GM19239 (cell line): ENCODE results near the gene NEIL1.
"Not testable (repeated sequence)": the region's sequence is repeated elsewhere in the genome, so short reads cannot be mapped to it uniquely, and the experiment has no call there.

ENCODE experiments used
- DNase-seq: peaks from one replicate; pipeline ENCODE4 v3.0.0; 2011; ENCODE audit warnings: low spot score; ENCODE audit not compliant: insufficient read length
- FAIRE-seq: peaks from 2 replicates; lab custom pipeline; 2011; peaks lifted over from hg19 to GRCh38; lab: Jason Lieb, UNC

The NEIL1 gene

GRCh38 chr15:75332093-75332492, 14.7 kb upstream of the NEIL1 start:
- FAIRE-seq, DNase-seq: not testable (repeated sequence)

GRCh38 chr15:75333654-75334419, 13.0 kb upstream of the NEIL1 start:
- not testable (repeated sequence) for DNase-seq, FAIRE-seq

- DNase-seq (no peak), FAIRE-seq (peak; percentile 66)
Measured at GRCh38 chr15:75335313-75335704, 11.5 kb upstream of the NEIL1 start.

DNA sequence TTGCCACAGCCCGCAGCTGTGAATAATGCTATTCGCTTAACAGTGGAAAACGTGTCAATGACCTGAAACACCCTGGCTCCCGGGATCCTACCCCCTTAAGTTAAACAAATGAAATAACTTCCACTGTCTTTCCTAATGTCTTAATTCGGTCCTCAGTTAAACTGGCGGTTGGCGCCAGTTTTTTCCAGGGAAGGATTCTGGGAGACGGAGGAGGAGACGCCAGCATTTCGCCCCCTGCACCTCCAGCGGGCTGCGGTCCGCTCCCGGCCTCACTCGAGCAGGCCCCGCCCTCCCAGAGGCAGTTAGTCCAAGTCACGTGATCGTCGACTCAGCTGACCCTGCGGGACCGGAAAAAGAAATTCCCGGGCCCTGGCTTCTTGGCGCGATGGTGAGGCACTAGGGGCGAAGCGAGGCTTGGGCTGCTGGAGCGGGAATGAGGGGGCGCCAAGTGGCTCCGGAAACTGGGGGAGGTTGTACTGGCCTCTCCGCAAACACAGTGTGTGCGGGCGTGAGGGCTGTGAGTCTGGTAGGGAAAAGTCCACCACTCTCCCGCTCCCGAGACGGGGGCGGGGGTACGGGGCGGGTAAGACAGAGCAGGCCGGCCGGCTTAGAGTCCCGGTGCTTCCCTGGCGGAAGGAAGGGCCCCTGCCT, 11.0 kb upstream of the NEIL1 start, which contains the start of gene COMMD4:
COMMD4 (plus strand) TSS at position 359 of the 651 bp plus-strand sequence; CDS start at position 386, 27 bp downstream.
- DNase-seq, result no peak
- peak; percentile 88 for FAIRE-seq

- no peak for FAIRE-seq
Measured at GRCh38 chr15:75338661-75339240, 8.1 kb upstream of the NEIL1 start.

GRCh38 chr15:75339531-75340240, 7.2 kb upstream of the NEIL1 start:
- FAIRE-seq (no peak), DNase-seq (no peak)

More at GRCh38 chr15:75338661-75339240, 8.1 kb upstream of the NEIL1 start:
- DNase-seq, result no peak

DNA sequence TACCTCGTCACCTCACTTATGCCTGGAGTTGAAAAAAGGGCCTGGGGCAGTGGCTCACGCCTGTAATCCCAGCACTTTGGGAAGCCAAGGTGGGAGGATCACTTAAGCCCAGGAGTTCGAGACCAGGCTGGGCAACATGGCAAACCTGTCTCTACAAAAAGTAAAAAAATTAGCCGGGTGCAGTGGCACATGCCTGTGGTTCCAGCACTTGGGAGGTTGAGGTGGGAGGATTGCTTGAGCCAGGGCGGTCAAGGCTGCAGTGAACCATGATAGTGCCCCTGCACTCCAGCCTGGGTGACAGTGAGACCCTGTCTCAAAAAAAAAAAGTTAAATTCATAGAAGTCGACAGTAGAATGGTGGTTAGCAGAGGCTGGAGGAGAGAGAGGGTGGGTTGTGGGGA, 4.6 kb upstream of the NEIL1 start:
- DNase-seq (no peak), FAIRE-seq (no peak)

DNA sequence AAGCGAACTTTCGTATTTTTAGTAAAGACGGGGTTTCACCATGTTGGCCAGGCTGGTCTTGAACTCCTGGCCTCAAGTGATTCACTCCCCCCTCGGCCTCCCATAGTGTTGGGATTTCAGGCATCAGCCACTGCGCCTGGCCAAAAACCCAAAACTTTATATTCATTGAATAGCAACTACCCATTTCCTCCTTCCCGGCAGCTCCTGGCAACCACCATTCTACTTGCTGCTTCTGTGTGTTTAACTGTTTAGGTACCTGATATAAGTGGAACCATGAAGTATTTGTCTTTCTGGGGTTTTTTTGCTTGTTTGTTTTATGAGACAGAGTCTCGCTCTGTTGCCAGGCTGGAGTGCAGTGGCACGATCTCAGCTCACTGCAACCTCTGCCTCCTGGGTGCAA, 2.9 kb upstream of the NEIL1 start:
- FAIRE-seq, result not testable (repeated sequence)

DNA sequence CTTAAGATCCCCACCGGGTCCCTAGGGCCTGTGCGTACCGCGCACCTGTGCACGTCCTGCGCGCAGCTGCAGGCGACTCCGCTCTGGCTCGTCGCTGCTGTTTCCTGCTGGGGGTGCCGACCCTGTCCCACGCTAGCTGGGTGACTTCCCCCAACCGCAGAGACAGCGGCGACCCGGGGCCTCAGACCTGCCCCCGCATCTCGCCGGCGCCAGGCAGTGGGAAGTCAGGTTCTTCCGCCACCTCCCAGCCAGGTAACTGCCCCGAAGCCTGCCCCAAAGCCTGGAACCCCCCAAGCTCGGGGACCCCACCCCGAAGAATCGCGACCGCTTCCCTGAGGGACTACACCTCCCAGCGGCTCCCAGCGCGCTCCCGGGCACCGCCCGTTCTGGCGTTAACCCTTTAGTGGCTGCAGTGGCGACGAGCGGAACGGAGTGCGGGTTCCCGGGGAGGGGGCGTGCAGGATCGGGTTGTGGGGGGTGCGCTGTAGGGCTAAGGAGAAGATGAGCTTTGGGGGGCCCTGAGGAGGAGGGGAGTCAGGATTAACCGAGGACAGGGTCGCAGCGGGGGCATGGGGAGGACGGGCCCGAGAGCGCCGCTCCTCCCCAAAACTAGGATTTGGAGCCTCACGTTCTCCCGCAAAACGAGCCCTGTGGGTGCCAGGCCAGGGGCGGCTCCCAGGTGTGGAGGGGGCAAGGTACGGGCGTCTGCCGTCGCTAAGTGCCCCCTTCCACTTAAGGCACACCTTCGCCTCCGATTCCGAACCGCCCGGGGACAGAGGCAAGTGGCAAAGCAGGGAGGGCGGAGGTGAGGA, 589 bp downstream of the NEIL1 start:
- DNase-seq (no peak), FAIRE-seq (peak; percentile 56)

More for the DNA sequence above, 2.9 kb upstream of the NEIL1 start:
- not testable (repeated sequence) for DNase-seq

DNA sequence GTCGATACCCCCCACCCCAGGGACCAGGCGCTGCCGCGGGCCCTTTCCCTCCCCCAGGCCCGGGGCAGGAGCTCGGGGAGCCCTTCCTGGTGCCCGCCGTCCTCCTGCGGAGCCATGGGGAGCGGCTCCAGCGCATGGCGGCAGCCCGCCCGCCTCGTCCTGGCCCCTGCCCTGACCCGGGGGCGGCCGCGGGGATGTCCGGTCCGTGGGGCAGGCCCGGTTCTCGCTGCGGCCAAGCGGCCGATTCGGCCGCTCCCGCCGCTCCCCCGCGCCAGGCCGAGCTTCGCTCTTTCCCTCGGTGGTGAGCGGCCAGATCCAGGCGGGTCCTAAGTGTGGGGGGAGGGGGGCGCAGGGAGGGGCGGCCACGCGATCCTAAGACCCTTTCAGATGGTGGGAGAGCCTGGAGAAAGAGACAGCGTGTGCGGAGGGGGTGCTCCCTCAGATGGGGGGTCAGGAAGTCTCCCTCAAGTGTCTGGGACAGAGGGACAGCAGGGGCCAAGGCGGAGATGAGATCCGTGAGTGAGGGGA, 1.3 kb downstream of the NEIL1 start:
- FAIRE-seq (no peak), DNase-seq (no peak)

- no peak for FAIRE-seq
- DNase-seq, result no peak
Measured at GRCh38 chr15:75348562-75349350, 1.9 kb downstream of the NEIL1 start.

- FAIRE-seq, DNase-seq: not testable (repeated sequence)
Measured at GRCh38 chr15:75349351-75349669, 2.5 kb downstream of the NEIL1 start.

- FAIRE-seq (peak; percentile 83), DNase-seq (peak; percentile 75)
Measured at GRCh38 chr15:75349851-75350588, 3.2 kb downstream of the NEIL1 start.

DNA sequence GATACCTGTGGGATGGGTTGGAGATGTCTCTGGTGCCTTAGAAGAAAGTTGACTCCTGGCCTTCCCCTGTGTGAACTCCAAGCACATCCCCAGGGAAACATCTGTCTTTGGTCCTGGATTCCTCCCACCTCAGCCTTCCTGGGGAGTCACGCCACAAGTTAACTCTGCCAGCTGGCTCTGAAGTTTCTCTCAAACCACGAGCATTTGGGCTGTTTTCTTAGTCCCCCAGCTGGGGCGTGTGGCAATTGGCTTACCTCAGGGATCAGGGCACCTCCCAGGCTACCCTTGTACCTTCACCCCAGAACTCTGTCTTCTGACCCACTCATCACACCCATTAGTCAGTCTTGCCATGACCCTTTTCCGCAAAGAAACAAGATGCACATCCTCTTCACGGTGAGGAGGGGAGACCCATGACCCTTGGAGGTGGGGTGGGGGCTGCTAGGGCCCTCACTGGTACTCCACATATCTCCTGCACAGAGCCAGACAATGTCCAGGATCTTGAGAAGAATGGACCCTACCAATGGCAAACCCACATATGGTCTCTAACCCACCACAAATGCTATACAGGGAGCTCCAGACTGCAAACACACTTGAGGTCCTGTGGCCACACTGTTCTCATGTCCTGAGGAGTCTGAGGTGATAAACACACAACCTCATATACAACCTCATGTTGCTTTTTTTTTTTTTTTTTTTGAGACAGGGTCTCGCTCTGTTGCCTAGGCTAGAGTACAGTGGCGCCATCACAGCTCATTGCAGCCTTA, 3.9 kb downstream of the NEIL1 start:
- FAIRE-seq (peak; percentile 48), DNase-seq (no peak)

DNA sequence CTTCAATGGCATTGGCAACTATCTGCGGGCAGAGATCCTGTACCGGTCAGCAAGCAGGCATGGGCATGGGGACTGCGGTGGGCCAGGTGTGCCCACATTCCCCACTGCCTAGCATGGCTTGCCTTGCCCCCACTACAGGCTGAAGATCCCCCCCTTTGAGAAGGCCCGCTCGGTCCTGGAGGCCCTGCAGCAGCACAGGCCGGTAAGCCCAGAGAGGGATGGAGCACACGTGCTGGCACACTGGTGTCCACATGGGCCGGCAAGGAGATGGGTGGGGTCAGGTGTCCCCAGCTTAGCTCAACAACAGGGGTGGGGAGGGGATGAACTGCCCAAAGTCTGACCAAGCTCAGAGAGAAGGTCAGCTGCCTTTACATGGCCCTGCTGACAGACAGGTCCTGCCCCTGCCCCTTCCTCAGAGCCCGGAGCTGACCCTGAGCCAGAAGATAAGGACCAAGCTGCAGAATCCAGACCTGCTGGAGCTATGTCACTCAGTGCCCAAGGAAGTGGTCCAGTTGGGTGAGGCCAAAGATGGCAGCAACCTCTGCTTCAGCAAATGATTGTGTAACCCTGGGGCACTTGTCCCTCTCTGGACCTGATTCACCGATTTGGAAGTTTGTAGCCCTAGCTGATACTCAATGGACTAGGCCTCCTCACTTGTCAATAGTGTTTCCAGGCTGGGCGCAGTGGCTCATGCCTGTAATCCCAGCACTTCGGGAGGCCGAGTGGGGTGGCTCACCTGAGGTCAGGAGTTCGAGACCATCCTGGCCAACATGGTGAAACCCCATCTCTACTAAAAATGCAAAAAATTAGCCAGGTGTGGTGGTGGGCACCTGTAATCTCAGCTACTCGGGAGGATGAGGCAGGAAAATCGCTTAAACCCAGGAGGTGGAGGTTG, 5.6 kb downstream of the NEIL1 start:
- no peak for FAIRE-seq
- no peak for DNase-seq

GRCh38 chr15:75353604-75354003, 6.8 kb downstream of the NEIL1 start:
- DNase-seq (no peak), FAIRE-seq (no peak)
